ENCODE data around the gene MOB3B.

Gene MOB3B

DNA sequence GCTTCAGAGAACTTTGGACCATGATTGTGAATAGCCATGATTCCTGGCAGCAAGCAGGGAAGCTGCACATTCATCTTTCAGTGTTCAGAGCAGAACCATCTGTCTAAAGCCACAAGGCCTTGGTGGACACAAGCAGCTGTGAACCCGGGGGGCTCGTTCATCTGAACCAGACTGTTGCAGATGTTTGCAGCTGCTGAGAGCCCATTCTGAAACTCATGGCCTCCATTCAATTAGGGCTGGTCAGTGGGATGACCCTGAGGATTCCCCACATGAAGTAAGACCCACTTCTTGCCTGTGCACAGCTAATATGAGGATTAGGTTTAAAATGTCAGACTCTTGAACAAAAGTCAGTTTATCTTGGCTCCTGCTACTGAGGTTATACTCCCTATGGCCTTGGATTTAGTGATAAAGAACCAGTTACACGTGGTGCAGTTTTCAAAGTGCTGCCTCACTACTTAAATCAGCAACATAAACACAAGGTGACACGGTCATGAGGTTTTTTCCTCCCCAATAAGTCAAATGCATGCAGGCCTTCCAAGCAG is 115.3 kb downstream of the MOB3B start:
- no peak for DNase-seq

DNA sequence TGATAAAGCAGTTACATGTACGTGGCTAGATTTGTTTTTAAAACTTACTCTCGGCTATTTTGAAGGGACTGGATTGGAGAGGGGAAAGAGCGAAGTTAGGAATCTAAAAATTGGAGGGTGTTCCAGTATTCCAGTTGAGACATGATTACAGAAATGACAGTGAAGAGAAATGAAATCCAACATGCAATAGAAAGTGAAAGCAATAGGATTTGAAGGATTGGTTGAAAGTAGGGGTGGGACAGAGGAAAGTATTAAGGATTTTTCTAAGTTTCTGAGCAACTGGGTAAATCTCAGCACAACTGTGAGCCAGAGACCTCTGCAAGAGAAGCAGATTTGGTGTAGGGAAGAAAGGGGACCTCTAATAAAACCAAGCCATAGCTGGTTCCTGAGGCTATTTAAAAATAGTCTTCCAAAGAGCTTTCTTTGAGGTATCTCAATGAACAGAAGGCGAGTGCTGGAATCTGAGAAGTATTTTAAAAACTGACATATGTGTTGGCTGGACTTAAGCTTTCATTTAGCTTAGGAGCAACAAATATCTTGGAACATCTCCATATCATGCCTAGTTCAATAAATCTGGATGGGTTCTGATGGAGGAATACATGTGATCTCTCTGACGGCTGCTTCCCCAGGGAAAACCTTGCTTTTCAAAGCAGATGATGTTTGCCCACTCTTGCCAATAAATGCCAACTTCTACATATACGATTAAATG is 115.9 kb downstream of the MOB3B start:
- DNase-seq: no peak

DNA sequence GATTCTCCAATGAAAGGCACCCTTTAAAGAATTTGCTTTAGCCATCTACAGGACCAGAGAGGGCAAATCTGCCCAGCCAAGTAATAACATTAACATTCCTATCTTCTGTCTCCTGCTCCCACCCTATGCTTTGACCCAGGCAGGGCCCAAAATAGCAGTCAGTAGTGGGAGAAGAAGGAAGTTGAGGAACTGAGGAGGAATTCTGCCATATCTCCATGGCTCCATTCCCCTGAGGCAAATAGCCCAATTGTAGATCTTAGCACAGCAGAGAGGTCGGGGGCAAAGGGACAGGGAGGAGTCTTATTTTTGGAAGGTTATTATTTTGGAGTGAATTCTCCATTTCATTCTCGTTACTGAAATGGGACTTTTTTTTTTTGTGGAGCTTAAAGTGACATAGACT is 116.7 kb downstream of the MOB3B start:
- DNase-seq: no peak

DNA sequence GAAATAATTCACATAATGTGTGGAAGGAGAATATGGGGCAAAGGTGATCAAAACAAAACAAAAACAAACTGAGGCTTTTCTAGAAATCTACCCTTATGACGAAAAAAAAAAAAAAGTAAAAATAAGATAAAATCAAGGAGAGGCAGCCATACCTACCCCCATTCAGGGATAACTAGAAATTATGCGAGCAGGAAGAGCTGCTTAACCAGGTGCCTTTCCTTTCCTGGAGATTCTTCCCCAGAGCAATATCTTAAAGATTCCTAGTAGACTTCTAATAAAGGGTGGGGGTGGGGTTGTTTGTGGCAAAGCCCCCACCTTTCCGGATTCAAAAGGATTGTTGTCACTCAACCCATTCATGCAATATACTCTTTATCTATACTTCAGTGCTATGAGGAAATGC is 117.5 kb downstream of the MOB3B start:
- DNase-seq: no peak

DNA sequence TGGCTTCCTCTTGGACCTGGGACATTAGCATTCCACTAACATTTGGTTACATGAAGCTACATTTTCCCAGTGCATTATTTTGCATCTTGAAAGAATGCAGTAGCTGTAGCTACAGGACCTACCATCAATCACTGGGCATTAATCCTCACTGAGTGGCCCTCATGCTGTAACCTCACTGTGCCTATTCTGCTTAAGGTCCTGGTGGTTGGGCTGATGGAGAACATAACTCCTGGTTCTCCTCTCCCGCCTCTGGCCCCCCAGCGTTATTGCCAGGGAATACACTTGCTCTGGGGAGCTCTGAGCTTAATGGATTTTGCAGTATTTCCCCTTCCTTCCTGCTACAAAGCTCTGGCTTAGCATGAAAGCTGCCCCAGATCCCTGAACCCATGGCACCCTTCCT is 121.1 kb downstream of the MOB3B start:
- DNase-seq: no peak

DNA sequence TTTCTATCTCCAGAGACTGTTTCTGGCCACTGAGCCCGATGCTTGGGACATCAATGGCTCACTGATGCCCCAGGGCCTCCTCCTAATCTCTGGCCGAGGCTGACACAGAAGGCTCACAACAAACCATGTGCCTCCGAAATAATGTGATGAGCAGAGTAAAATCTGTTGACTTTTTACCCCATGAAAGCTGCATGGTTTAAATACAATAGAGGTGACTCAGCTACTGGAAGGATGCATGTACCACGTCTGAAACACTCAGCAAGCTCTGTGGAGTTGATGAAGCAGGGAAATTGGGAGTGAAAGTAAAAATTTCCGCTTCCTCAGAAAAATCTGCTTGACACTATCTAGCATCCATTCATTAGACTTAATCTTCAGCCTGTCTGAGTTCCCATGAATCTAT is 121.6 kb downstream of the MOB3B start:
- DNase-seq: no peak

DNA sequence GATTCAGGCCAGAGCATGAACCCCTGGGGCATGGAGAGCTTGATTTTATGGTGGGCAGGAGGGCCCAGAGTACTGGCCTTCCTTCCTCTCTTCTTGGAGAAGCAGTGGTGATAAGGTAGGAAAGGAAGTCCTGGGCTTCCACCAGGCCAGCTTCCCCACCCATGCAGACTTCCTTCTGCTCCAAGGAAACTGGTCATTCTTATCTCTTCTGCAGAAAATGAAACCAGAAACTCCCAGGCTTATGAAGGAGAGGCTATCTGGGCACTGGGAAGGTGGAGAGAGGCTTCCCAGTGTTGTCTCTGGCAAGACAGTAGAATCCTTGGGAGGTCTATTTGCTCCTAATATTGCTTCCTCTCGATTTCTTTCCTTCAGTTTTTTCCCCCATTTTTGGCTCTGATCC is 122.1 kb downstream of the MOB3B start:
- no peak for DNase-seq

DNA sequence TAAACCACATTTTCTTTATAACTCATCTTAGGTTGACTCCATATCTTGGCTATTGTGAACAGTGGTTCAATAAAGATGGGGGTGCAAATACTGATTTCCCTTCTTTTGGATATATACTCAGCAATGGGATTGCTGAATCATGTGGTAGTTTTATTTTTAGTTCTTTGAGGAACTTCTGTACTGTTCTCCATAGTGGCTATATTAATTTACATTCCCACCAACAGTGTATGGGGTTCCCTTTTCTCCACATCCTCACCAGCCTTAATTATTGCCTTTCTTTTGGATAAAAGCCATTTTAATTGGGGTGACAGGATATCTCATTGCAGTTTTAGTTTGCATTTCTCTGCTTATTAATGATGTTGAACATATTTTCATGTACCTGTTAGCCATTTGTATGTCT is 125.0 kb downstream of the MOB3B start:
- DNase-seq: no peak

DNA sequence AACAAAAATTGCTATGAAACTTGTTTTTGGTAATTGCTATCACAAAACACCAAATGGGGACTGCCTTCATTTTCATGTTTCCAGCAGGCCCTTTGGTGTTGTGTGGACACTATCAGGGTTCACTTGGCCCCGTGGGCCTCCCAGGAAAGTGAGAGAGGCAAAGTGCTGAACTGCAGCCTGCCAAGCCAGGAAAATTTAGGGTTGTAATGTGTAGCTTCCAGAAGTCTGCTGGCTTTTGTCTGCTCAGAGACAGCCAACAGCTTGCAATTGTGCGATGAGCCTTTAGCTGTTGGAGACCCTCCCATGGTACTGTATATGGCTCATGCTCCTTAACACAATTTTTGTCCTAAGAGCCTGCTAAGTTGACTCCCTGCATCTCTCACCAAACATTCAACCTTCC is 127.0 kb downstream of the MOB3B start:
- DNase-seq: no peak

DNA sequence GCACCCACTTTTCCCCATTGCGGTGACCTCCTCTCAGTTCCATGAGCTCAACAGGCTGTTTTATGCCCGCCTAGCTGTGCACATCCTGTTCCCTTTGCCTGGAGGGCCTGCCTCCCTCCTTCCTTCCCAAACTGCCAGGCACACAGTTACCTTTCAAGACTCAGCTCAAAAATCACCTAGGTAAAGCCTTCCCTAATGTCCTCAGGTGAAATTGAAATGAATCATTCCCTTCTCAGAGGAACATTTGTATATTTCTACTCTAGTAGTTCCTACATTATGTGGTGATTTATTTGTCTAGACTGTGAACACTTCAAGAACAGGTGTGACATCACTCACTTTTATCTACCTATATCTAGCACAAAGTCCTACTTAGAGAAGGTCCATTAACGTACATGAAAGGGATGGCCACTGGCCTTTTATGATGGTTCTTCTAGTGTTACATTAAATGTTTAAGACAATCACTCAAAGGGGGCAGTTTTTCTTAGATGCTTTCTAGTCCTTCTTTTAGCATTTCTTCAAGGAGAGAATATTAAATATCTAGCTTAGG is 129.2 kb downstream of the MOB3B start:
- DNase-seq: no peak

DNA sequence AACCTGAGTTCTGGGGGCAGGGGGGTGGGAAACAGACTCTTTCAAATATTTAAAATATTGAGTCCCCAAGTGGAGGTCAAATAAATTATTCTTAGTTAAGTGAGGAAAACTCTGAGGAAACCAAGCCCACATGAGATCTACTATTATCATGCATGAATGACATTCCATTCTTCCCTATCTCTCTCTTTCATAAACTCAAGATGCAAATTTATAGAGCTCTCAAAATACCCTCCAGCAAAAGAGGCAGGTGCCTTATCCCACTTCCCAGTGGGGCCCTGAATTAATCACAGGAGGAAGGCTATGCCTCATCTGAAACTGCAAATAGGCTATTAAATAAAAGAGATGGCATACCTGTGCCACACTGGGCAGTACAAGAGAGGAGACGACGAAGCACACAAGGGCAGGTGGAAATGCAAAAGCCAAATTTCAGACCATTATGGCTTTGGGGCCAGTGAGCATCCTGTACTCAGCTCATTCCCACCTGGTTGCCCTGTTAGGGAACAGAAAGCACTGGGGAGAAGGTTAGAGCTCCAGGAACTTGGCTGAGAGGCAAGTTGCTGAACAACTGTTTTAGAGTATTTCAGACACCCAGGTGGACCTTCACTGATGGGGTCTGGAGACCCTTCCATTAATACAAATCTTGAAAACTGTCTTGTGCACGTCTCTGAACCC is 130.5 kb downstream of the MOB3B start:
- DNase-seq: no peak

DNA sequence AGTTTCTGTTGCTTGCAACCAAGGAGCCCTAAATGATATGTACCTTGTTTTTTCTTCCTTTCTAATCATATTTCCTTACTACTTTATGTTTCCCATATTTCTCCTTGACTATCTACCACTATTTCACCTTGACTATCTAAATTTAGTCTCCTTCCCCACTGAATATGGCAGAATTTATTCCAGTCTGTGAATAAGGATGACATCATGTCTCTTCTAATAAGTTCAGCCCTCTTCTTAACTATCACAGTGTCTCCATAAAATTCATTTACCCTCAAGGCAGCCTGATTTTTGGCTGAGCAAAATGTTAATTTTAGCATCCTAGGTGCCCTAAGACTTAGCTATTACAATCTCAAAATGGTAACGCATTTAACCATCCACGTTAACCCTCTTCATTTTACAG is 133.1 kb downstream of the MOB3B start:
- DNase-seq: no peak

DNA sequence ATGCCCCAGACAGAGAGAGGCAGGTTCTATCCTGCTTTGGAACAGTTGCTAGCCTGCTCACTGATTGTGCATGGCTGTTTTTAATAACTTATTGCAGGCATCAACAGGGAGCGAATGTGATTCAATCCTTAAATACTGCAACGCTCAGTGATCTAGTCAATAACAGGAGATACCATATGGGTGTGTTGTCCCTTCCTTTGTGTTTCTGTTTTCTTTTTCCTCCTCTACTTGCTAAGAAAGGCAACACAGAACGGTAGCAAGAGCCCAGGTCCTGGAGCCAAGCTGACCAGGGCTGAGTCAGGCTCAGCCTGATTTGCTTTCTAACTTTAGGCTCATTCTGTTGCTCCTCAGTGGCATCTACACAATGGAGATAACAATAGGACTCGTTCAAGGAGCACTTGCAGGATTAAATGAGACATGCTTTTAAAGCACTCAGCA is 134.1 kb downstream of the MOB3B start:
- no peak for DNase-seq

DNA sequence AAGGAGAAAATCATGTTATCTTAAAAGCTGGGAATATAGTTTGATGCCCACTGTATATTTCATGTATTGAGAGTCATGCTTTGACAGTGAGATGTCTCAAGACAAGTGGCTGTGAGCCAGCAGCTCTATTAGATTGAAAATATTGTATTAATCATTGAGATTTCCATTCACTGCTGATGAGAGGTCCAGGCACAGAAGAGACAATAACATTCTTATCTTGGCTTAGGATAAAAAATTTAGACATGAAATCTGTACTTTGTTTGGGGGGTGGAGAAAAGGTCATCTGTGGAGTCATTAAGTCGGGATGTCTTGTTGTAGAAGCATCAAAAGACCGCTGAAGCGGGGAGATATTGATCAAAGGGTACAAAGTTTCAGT is 134.8 kb downstream of the MOB3B start:
- DNase-seq: no peak

DNA sequence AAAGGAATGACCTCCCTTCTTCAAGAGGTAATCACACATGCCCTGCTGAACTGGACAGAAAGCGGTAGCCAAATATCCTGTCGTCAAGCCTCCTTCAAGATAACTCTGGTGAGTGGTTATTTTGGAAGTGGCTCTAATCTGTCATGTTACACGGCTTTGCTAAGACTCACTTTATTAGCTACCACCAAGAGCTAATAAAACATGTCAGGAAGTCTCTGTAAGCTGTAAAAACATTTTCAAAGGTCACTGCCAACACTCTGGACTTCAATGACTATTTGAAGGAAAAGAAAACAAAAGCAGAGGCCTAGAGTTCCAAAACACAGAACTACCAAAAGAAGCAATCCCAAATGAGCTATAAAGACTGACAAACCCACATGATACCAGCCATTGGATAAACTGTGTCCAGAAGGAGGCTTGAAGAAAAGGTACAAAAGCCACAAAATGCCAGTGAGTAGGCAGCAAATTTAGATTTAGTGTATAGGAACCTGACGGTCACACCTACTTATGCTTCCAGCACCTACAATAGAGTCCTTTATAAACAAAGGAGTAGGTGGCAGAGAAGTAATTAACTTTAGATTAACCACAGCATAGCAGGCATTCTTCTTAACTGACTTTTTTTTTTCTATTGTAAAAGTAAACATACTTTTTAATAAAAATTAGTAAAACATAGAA is 135.3 kb downstream of the MOB3B start:
- DNase-seq: no peak

DNA sequence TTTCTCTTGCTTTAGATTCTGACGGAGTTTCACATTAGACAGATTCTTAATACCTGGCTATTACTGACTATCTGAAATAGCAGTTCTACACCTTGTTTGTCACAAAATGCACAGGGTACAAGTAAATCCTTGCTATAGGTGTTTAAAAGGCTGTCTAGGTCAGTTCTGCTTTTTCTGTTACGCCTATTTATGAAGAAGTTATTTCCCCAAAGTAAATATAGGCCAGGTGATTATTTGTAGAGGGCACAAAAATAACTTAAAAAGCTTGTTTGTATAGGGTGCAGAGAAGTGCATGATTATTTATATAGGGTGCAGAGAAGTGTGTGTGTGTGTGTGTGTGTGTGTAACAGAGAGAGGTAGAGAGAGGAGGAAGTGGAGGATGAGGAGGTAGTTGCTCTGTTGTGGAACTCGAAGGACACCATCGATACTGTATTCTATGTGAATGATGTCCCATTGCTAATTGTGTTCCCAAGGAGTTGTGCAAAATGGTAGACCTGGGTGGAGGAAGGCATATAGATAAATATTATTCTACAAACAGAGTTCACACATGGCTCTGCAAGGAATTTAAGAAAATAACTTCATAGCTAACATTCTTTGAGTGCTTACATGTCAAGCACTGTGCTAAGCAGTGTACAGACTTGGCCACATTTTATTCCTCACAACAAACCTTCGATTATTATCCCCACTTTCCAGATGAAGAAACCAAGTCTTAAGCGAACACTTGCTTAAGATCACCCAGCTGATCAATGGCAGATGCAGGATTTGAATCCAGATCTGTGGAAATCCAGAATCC is 136.4 kb downstream of the MOB3B start:
- no peak for DNase-seq

DNA sequence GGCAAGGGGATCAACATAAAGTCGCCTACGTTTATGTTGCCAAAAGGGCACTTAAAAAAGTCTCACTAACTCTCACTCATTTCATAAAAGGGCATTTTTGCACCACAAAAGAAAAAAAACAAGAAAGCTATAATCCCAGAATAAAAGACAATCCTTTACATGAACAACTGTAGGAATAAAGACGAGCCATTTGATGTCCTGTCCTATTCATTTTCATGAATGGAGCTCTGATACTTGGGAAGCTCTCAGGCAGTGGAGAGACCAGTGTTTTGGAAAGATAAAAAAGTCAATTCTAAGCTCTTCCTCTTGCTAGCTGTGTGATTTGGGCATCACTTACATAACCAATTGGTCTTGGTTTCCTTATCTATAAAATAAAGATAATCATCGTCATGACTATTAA is 137.2 kb downstream of the MOB3B start:
- no peak for DNase-seq

DNA sequence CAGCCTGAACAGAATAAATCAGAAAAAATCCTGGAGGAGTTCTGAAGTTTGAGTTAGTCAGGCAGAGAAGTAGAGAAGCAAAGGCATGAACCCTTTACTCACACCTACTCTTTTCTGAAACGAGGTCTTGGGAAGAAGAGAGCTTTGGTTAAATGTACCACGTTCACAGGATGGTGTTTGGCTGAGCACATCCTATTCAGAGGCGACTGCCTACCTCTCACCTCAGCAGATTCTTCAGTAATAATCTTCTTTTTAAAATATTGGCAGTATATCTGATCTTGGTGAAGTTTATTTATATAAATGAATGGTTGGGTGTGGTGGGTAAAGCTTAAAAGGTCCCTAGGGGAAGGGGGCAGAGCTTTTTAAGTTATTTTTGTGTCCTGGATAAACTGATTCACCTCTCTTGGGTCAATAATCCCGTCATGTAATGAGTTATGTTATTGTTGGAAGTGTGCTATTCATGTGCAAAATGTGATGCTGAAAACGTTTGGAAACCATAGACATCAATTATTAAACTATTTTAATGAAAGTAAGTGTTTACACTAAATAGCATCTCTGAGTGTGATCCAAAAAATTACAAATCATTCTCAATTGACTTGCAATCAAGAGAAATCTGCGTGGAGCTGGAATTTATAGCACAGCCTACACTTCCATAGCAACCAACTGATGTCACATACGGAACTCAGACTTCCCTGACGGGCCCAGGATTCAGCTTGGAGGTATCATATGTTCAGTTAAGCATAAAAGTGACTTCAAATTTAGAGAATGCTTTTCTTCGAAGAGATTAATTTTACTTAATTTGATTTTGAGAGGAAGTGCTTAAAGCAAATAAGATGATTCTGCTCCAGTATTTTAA is 138.3 kb downstream of the MOB3B start:
- no peak for DNase-seq

DNA sequence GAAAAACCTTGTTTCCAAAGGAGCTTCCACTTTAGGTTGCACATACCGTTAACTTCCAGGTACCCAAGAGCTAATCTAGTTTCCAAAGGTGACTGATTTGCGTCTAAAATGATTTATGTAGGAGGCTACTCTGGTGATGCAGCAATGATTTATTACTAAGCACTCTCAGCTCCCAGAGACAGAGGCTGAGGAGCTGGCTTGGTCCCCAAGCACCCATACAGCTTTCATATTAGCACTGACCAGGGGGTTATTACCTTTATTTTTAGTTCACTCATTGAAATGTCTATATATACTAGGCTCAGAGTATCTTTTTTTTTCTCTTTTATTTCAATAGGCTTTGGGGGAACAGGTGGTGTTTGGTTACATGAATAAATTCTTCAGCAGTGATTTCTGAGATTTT is 141.5 kb downstream of the MOB3B start:
- no peak for DNase-seq

DNA sequence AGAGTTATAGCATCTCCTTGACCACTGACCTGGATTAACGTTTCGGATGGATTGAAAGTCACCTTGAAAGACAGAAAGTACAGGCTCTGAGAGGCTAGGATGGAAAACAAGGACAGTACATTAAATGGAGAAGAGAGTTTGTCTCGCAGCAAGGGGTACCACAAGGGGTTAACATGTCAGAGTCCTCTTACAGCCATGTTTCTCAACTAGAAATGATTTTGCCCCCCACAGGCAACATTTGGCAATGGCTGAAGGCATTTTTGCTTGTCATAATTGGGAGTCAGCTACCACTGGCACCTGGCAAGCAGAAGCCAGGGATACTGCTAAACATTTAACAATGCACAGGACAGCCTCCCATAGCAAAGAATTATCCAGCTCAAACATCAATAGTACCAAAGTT is 141.9 kb downstream of the MOB3B start:
- DNase-seq: no peak

DNA sequence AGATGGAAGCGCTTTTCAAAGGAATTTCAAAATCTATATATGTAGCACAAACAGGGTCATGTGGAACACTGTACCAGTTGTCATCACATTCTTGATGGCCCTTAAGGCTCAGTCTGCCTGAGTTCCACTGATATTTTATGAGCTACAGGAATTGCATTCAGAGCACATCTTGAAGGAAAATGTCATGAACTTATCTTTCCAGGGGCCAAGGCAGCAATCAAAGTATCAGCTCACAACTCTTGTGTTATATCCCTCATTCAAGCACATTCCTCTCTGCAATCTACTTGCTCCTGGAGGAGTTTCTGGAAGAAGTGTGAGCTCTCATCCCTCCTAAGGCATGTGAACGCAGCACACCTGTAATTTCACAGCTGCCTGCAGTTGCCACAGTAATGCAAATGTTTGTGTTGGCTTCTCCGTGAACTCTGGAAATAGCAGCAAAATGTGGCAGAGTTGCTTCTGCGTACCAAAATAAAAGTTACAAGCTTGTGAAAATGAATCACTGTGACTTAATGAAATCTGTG is 143.0 kb downstream of the MOB3B start:
- no peak for DNase-seq

Measured in T-helper 2 cell (primary cell).